IMR-90 (cell line): ENCODE measurements around the gene FMN1. TPM values are rescaled to one million over a fixed set of nuclear protein-coding genes. Genes with fewer than 3 reads are reported as not detected.

Source experiments
- ATAC-seq: fragments of 200-7000 bp; cut with Tn5 transposase; 2 replicates; pipeline ENCODE4 v1.9.1; 2020; ENCODE audit warnings: low read depth, mild to moderate bottlenecking, moderate library complexity
- BruUV-seq: library from RNA; stranded (reverse); fragments of 400-500 nt; replicated peaks from 2 replicates; lab custom pipeline; 2021; lab: Mats Ljungman, UMichigan
- CTCF ChIA-PET: fragments of 300-600 bp; formaldehyde crosslinking; extraction: SDS; loops from one replicate; lab custom pipeline; 2021; ENCODE audit warnings: antibody characterized with exemption; lab: Yijun Ruan, JAX
- POLR2A ChIA-PET: fragments of 300-600 bp; sonication (Branson Sonifier 250); formaldehyde crosslinking; loops from one replicate; lab custom pipeline; 2022; ENCODE audit warnings: antibody characterized with exemption; ENCODE audit not compliant: unreplicated experiment; lab: Charles Lee
- DNase-seq: peaks from one replicate; pipeline ENCODE4 v3.0.0; 2013
- H2AFZ ChIP-seq: replicated peaks from 2 replicates; pipeline ENCODE3; 2013; ENCODE audit warnings: low read length, mild to moderate bottlenecking; ENCODE audit not compliant: poor library complexity
- H2AK5ac ChIP-seq: 2 replicates; pipeline ENCODE4 v1.6.1; 2013; ENCODE audit warnings: low read depth, low read length, inconsistent platforms
- H2AK9ac ChIP-seq: replicated peaks from 2 replicates; pipeline ENCODE3; 2013; ENCODE audit warnings: mild to moderate bottlenecking, low read depth, low read length, moderate library complexity; ENCODE audit not compliant: poor library complexity
- H2BK120ac ChIP-seq: 2 replicates; pipeline ENCODE4 v1.6.1; 2013; ENCODE audit warnings: low read depth, low read length, inconsistent platforms
- H2BK15ac ChIP-seq: 3 replicates; pipeline ENCODE4 v1.6.1; 2013; ENCODE audit warnings: low read depth, low read length, inconsistent platforms
- H2BK20ac ChIP-seq: 2 replicates; pipeline ENCODE4 v1.6.1; 2013; ENCODE audit warnings: low read depth, mild to moderate bottlenecking, inconsistent platforms, low read length, moderate library complexity
- H2BK5ac ChIP-seq: 2 replicates; pipeline ENCODE4 v1.6.1; 2013; ENCODE audit warnings: mild to moderate bottlenecking, low read depth, low read length, inconsistent platforms; ENCODE audit not compliant: poor library complexity, severe bottlenecking
- H3K14ac ChIP-seq: replicated peaks from 2 replicates; pipeline ENCODE4 v1.6.1; 2013; ENCODE audit warnings: low read depth, low read length, inconsistent platforms
- H3K18ac ChIP-seq: 2 replicates; pipeline ENCODE4 v1.6.1; 2013; ENCODE audit warnings: low read depth, low read length, control low read depth
- H3K23ac ChIP-seq: 2 replicates; pipeline ENCODE4 v1.6.1; 2013; ENCODE audit warnings: low read depth, low read length, inconsistent platforms
- H3K27ac ChIP-seq: 2 replicates; pipeline ENCODE4 v1.5.1; 2013; ENCODE audit warnings: mild to moderate bottlenecking, control low read depth, low read length; ENCODE audit not compliant: insufficient read depth
- H3K27me3 ChIP-seq: 2 replicates; pipeline ENCODE4 v1.6.1; 2013; ENCODE audit warnings: low read length; ENCODE audit not compliant: control insufficient read depth, insufficient read depth
- H3K36me3 ChIP-seq: 2 replicates; pipeline ENCODE4 v1.6.1; 2013; ENCODE audit warnings: low read length, mixed read lengths; ENCODE audit not compliant: control insufficient read depth, insufficient read depth
- H3K4ac ChIP-seq: 2 replicates; pipeline ENCODE4 v1.6.1; 2013; ENCODE audit warnings: low read depth, low read length, inconsistent platforms
- H3K4me1 ChIP-seq: 2 replicates; pipeline ENCODE4 v1.6.1; 2013; ENCODE audit warnings: low read length, mixed read lengths; ENCODE audit not compliant: control insufficient read depth, insufficient read depth
- H3K4me2 ChIP-seq: 2 replicates; pipeline ENCODE4 v1.6.1; 2013; ENCODE audit warnings: low read depth, mild to moderate bottlenecking, control low read depth, low read length, moderate library complexity
- H3K4me3 ChIP-seq: 2 replicates; pipeline ENCODE4 v1.5.1; 2013; ENCODE audit warnings: low read depth, mild to moderate bottlenecking, control low read depth, low read length, moderate library complexity; ENCODE audit not compliant: insufficient read depth
- H3K56ac ChIP-seq: 2 replicates; pipeline ENCODE4 v1.6.1; 2013; ENCODE audit warnings: low read length, inconsistent platforms; ENCODE audit not compliant: insufficient read depth; ENCODE audit errors: extremely low read depth
- H3K79me1 ChIP-seq, 2 experiments: 2 replicates each; pipeline ENCODE4 v1.6.1; 2013; ENCODE audit warnings: low read length in 2 of 2, inconsistent platforms in 1 of 2, low read depth in 1 of 2
- H3K9ac ChIP-seq: 2 replicates; pipeline ENCODE4 v1.6.1; 2013; ENCODE audit warnings: low read depth, low read length, control low read depth
- H3K9me1 ChIP-seq: 2 replicates; pipeline ENCODE4 v1.6.1; 2013; ENCODE audit warnings: low read length, inconsistent platforms; ENCODE audit not compliant: insufficient read depth
- H3K9me3 ChIP-seq: 2 replicates; pipeline ENCODE4 v1.6.1; 2013; ENCODE audit warnings: low read length; ENCODE audit not compliant: control insufficient read depth, insufficient read depth
- H4K20me1 ChIP-seq: 2 replicates; pipeline ENCODE4 v1.6.1; 2013; ENCODE audit warnings: low read length, inconsistent platforms; ENCODE audit not compliant: insufficient read depth
- H4K5ac ChIP-seq: 2 replicates; pipeline ENCODE4 v1.6.1; 2013; ENCODE audit warnings: mild to moderate bottlenecking, low read depth, low read length, control low read depth
- H4K8ac ChIP-seq, 2 experiments: 2 replicates each; pipeline ENCODE4 v1.6.1; 2013; ENCODE audit warnings: low read depth in 2 of 2, low read length in 2 of 2, control low read depth in 1 of 2, inconsistent platforms in 1 of 2
- H4K91ac ChIP-seq: 2 replicates; pipeline ENCODE4 v1.6.1; 2013; ENCODE audit warnings: low read depth, low read length, inconsistent platforms; ENCODE audit not compliant: insufficient read depth
- FOS ChIP-seq: fragments of 150-350 bp; IDR thresholded peaks from 2 replicates; pipeline ENCODE4 v1.6.1; 2016; ENCODE audit warnings: low read depth, low read length
- WGBS, 2 experiments: methylation state at CpG; one replicate each; pipeline versions ENCODE4 v1.1.5 to v1.1.7; 2013; ENCODE audit warnings: missing lambda C conversion rate in 2 of 2; ENCODE audit not compliant: insufficient read length in 1 of 2; ENCODE audit errors: extremely low coverage in 2 of 2; 5-methylcytosine and 5-hydroxymethylcytosine counted together
- dilution Hi-C: fragments of 300-500 bp; cut with HindIII; formaldehyde crosslinking; loops from one replicate; pipeline ENCODE4 v1.14.3; 2018; ENCODE audit warnings: low sequenced_read_pairs; ENCODE audit not compliant: unreplicated experiment
- in situ Hi-C: fragments of 300-500 bp; cut with MboI; formaldehyde crosslinking; loops from 3 replicates; pipeline ENCODE4 v1.14.3; 2019; ENCODE audit warnings: low sequenced_read_pairs, inconsistent platforms, mixed read lengths
- intact Hi-C: fragments of 100-400 bp; cut with micrococcal nuclease; formaldehyde crosslinking; loops from 2 replicates; pipeline ENCODE4 v1.10.0; 2022
- polyA plus RNA-seq, 3 experiments: library from polyadenylated mRNA; depleted of rRNA; stranded (reverse); fragments of >200 nt; gene quantifications; 2 replicates each; pipeline ENCODE4 v1.2.3, GENCODE V29; 2012; ENCODE audit warnings: low replicate concordance in 1 of 3
- total RNA-seq: library from RNA; depleted of rRNA; stranded (reverse); fragments of >200 nt; gene quantifications from 2 replicates; pipeline ENCODE4 v1.2.3, GENCODE V29; 2012

Gene FMN1
- total and polyA plus RNA-seq, 2 of the 4 experiments (the other 2 are of a cell fraction), result 7.3 to 17.6 TPM

GRCh38 chr15:33078607-33079006 is 115.9 kb downstream of the FMN1 start:
- 100% methylated on average over 2 of the region's 2 CpGs; no CpG with 5 or more reads in 1 of the 2 experiments for WGBS, 2 experiments

More at GRCh38 chr15:33078607-33079006, 115.9 kb downstream of the FMN1 start:
- Histone ChIP-seq H3K27me3 (no peaks in the 10 kb centered on the region), H4K91ac (no peak overlapping the region), H2AK5ac (no peak overlapping the region), H4K5ac (no peak overlapping the region), H3K36me3 (peaks cover 2% of the 10 kb centered on the region), H3K9me1 (peaks cover 14% of the 10 kb centered on the region), H2AFZ (no peak overlapping the region), H4K20me1 (peaks cover 25% of the 10 kb centered on the region; the same call in 1 of the 2 replicates), H2BK20ac (no peak overlapping the region), H3K9ac (no peak overlapping the region), H3K79me1 (peaks cover 9 to 60% of the 10 kb centered on the region in 2 experiments), H3K14ac (no peak overlapping the region), H4K8ac (no peak overlapping the region), H3K4me1 (peaks cover 4% of the 10 kb centered on the region; the same call in 1 of the 2 replicates), H3K56ac (no peak overlapping the region), H2BK15ac (no peak overlapping the region), H3K23ac (no peak overlapping the region), H2BK5ac (no peak overlapping the region), H3K4me3 (no peak overlapping the region), H3K4ac (no peak overlapping the region), H3K9me3 (no peaks in the 10 kb centered on the region), H2AK9ac (no peak overlapping the region), H3K4me2 (no peak overlapping the region), H3K27ac (no peak overlapping the region), H2BK120ac (no peak overlapping the region), H3K18ac (no peak overlapping the region)
- ChIA-PET POLR2A (no interaction called here), CTCF (interaction anchor here (1.0 to 1.7 kb wide), 2 partner anchors 14 to 60 kb away, joined by 4 read pairs; no protein-coding TSS in a partner anchor)
- intact Hi-C loops, result no loop called here
- no TSS peak for BruUV-seq
- no peak for TF ChIP-seq FOS
- no peak for DNase-seq
- dilution Hi-C loops, result no loop called here
- in situ Hi-C loops, result no loop called here
- ATAC-seq, result no peak
